ENCODE results near the gene RNF13.
"Not testable (repeated sequence)": the region's sequence is repeated elsewhere in the genome, so short reads cannot be mapped to it uniquely, and the experiment has no call there.

RNF13 gene

GRCh38 chr3:149941186-149941585, 128.2 kb downstream of the RNF13 start:
- Histone ChIP-seq H3K4me3 (no peak overlapping the region), H3K4me1 (no peaks in the 10 kb centered on the region), H3K36me3 (replicated peaks) (no peaks in the 10 kb centered on the region; the same call in 1 of the 2 replicates), H3K9me3 (peaks cover 4% of the 10 kb centered on the region), H3K27me3 (ENCODE audit: low read depth) (no peaks in the 10 kb centered on the region)
- DNase-seq (ENCODE audit: low spot score in 2 of 2) = no peak
- in situ Hi-C loops (cut with MboI; ENCODE audit: low sequenced_read_pairs) = loop anchor here (25.0 kb wide), 1 partner anchor 546 kb away; no protein-coding TSS in a partner anchor

GRCh38 chr3:149941946-149942345, 128.9 kb downstream of the RNF13 start:
- Histone ChIP-seq H3K27me3 (ENCODE audit: low read depth) (no peaks in the 10 kb centered on the region), H3K36me3 (replicated peaks) (no peaks in the 10 kb centered on the region; the same call in 1 of the 2 replicates), H3K4me1 (no peaks in the 10 kb centered on the region), H3K9me3 (peaks cover 4% of the 10 kb centered on the region), H3K4me3 (no peak overlapping the region)
- DNase-seq (ENCODE audit: low spot score in 2 of 2) = no peak
- in situ Hi-C loops (cut with MboI; ENCODE audit: low sequenced_read_pairs) = loop anchor here (25.0 kb wide), 1 partner anchor 545 kb away; no protein-coding TSS in a partner anchor

GRCh38 chr3:149942409-149942808, 129.4 kb downstream of the RNF13 start:
- Histone ChIP-seq H3K4me1 (no peaks in the 10 kb centered on the region), H3K36me3 (replicated peaks) (no peaks in the 10 kb centered on the region; the same call in 1 of the 2 replicates), H3K4me3 (no peak overlapping the region), H3K9me3 (peaks cover 4% of the 10 kb centered on the region), H3K27me3 (ENCODE audit: low read depth) (no peaks in the 10 kb centered on the region)
- no peak for DNase-seq (ENCODE audit: low spot score in 2 of 2)
- in situ Hi-C loops (cut with MboI; ENCODE audit: low sequenced_read_pairs) = loop anchor here (25.0 kb wide), 1 partner anchor 545 kb away; no protein-coding TSS in a partner anchor

GRCh38 chr3:149943966-149944365, 131.0 kb downstream of the RNF13 start:
- not testable (repeated sequence) for H3K36me3 ChIP-seq (replicated peaks)

GRCh38 chr3:149947231-149947630, 134.2 kb downstream of the RNF13 start:
- DNase-seq (ENCODE audit: low spot score in 2 of 2) = no peak
- peaks cover 4% of the 10 kb centered on the region for H3K9me3 ChIP-seq
- H3K36me3 ChIP-seq (replicated peaks) = no peaks in the 10 kb centered on the region
- H3K4me1 ChIP-seq = no peaks in the 10 kb centered on the region
- in situ Hi-C loops (cut with MboI; ENCODE audit: low sequenced_read_pairs) = loop anchor here (25.0 kb wide), 1 partner anchor 540 kb away; no protein-coding TSS in a partner anchor
- H3K27me3 ChIP-seq (ENCODE audit: low read depth) = no peaks in the 10 kb centered on the region
- H3K4me3 ChIP-seq = no peak overlapping the region

More at GRCh38 chr3:149943966-149944365, 131.0 kb downstream of the RNF13 start:
- not testable (repeated sequence) for DNase-seq (ENCODE audit: low spot score in 2 of 2); H3K4me1 ChIP-seq; H3K9me3 ChIP-seq; H3K27me3 ChIP-seq (ENCODE audit: low read depth); H3K4me3 ChIP-seq
- in situ Hi-C loops (cut with MboI; ENCODE audit: low sequenced_read_pairs) = loop anchor here (25.0 kb wide), 1 partner anchor 543 kb away; no protein-coding TSS in a partner anchor

GRCh38 chr3:149949181-149949580, 136.2 kb downstream of the RNF13 start:
- peaks cover 7% of the 10 kb centered on the region; the same call in 1 of the 2 replicates for H3K4me1 ChIP-seq
- no peaks in the 10 kb centered on the region for H3K27me3 ChIP-seq (ENCODE audit: low read depth)
- H3K4me3 ChIP-seq = no peak overlapping the region
- in situ Hi-C loops (cut with MboI; ENCODE audit: low sequenced_read_pairs) = loop anchor here (25.0 kb wide), 1 partner anchor 538 kb away; no protein-coding TSS in a partner anchor
- DNase-seq (ENCODE audit: low spot score in 2 of 2) = no peak
- peaks cover 2% of the 10 kb centered on the region; the same call in 1 of the 2 replicates for H3K9me3 ChIP-seq
- peaks cover 3% of the 10 kb centered on the region for H3K36me3 ChIP-seq (replicated peaks)

- in situ Hi-C loops (cut with MboI; ENCODE audit: low sequenced_read_pairs) = loop anchor here (25.0 kb wide), 1 partner anchor 257 kb away; no protein-coding TSS in a partner anchor
- no peaks in the 10 kb centered on the region for H3K27me3 ChIP-seq (ENCODE audit: low read depth)
- H3K4me1 ChIP-seq = peaks cover 10% of the 10 kb centered on the region
- no peaks in the 10 kb centered on the region for H3K9me3 ChIP-seq
- DNase-seq (ENCODE audit: low spot score in 2 of 2) = no peak
- H3K36me3 ChIP-seq (replicated peaks) = peaks cover 9% of the 10 kb centered on the region
- H3K4me3 ChIP-seq = no peak overlapping the region
Measured at GRCh38 chr3:149954812-149955211, 141.8 kb downstream of the RNF13 start.

- DNase-seq (ENCODE audit: low spot score in 2 of 2) = no peak
- Histone ChIP-seq H3K4me1 (peaks cover 10% of the 10 kb centered on the region), H3K9me3 (no peaks in the 10 kb centered on the region), H3K27me3 (ENCODE audit: low read depth) (no peaks in the 10 kb centered on the region), H3K36me3 (replicated peaks) (peaks cover 9% of the 10 kb centered on the region), H3K4me3 (no peak overlapping the region)
- in situ Hi-C loops (cut with MboI; ENCODE audit: low sequenced_read_pairs) = loop anchor here (25.0 kb wide), 1 partner anchor 257 kb away; no protein-coding TSS in a partner anchor
Measured at GRCh38 chr3:149955449-149955848, 142.4 kb downstream of the RNF13 start.

GRCh38 chr3:149957361-149958125, 144.5 kb downstream of the RNF13 start:
- H3K36me3 ChIP-seq (replicated peaks) = peaks cover 16% of the 10 kb centered on the region
- peaks cover 10% of the 10 kb centered on the region for H3K4me1 ChIP-seq
- H3K27me3 ChIP-seq (ENCODE audit: low read depth) = no peaks in the 10 kb centered on the region
- DNase-seq (ENCODE audit: low spot score in 2 of 2) = no peak
- H3K4me3 ChIP-seq = no peak overlapping the region
- in situ Hi-C loops (cut with MboI; ENCODE audit: low sequenced_read_pairs) = loop anchor here (25.0 kb wide), 1 partner anchor 255 kb away; no protein-coding TSS in a partner anchor
- H3K9me3 ChIP-seq = no peaks in the 10 kb centered on the region

- H3K9me3 ChIP-seq = no peaks in the 10 kb centered on the region
- no peak for DNase-seq (ENCODE audit: low spot score in 2 of 2)
- in situ Hi-C loops (cut with MboI; ENCODE audit: low sequenced_read_pairs) = loop anchor here (25.0 kb wide), 1 partner anchor 254 kb away; no protein-coding TSS in a partner anchor
- H3K27me3 ChIP-seq (ENCODE audit: low read depth) = no peaks in the 10 kb centered on the region
- H3K4me1 ChIP-seq = peaks cover 10% of the 10 kb centered on the region
- no peak overlapping the region for H3K4me3 ChIP-seq
- H3K36me3 ChIP-seq (replicated peaks) = peaks cover 14% of the 10 kb centered on the region
Measured at GRCh38 chr3:149958171-149958796, 145.3 kb downstream of the RNF13 start.

- in situ Hi-C loops (cut with MboI; ENCODE audit: low sequenced_read_pairs) = loop anchor here (25.0 kb wide), 1 partner anchor 253 kb away; no protein-coding TSS in a partner anchor
- no peaks in the 10 kb centered on the region for H3K9me3 ChIP-seq
- peaks cover 22% of the 10 kb centered on the region for H3K36me3 ChIP-seq (replicated peaks)
- peaks cover 4% of the 10 kb centered on the region for H3K4me1 ChIP-seq
- DNase-seq (ENCODE audit: low spot score in 2 of 2) = no peak
- no peak overlapping the region for H3K4me3 ChIP-seq
- no peaks in the 10 kb centered on the region for H3K27me3 ChIP-seq (ENCODE audit: low read depth)
Measured at GRCh38 chr3:149959443-149959842, 146.4 kb downstream of the RNF13 start.

GRCh38 chr3:149963485-149963884, 150.5 kb downstream of the RNF13 start:
- Histone ChIP-seq H3K4me3 (no peak overlapping the region), H3K36me3 (replicated peaks) (peaks cover 43% of the 10 kb centered on the region), H3K9me3 (no peaks in the 10 kb centered on the region), H3K27me3 (ENCODE audit: low read depth) (no peaks in the 10 kb centered on the region), H3K4me1 (peaks cover 25% of the 10 kb centered on the region)
- in situ Hi-C loops (cut with MboI; ENCODE audit: low sequenced_read_pairs) = loop anchor here (25.0 kb wide), 1 partner anchor 249 kb away; no protein-coding TSS in a partner anchor
- no peak for DNase-seq (ENCODE audit: low spot score in 2 of 2)

- Histone ChIP-seq H3K27me3 (ENCODE audit: low read depth) (no peaks in the 10 kb centered on the region), H3K4me3 (no peak overlapping the region), H3K4me1 (peaks cover 25% of the 10 kb centered on the region), H3K9me3 (no peaks in the 10 kb centered on the region), H3K36me3 (replicated peaks) (peaks cover 43% of the 10 kb centered on the region)
- no peak for DNase-seq (ENCODE audit: low spot score in 2 of 2)
- in situ Hi-C loops (cut with MboI; ENCODE audit: low sequenced_read_pairs) = loop anchor here (25.0 kb wide), 1 partner anchor 248 kb away; no protein-coding TSS in a partner anchor
Measured at GRCh38 chr3:149964291-149964690, 151.3 kb downstream of the RNF13 start.
